Small intestine (tissue), 7 donors: ENCODE results near the gene MESD. TPM values are rescaled to one million over a fixed set of nuclear protein-coding genes. Genes with fewer than 3 reads are reported as not detected.

Experiments
- DNase-seq, 2 donors: peaks; one replicate each; pipeline versions ENCODE4 v3.0.0 to v3.0.0-alpha.2; 2013
- FAIRE-seq: peaks from 2 replicates; lab custom pipeline; 2012; peaks lifted over from hg19 to GRCh38; lab: Jason Lieb, UNC
- H3K27ac ChIP-seq, 3 donors: one replicate each; pipeline ENCODE4 v1.5.1; 2013; ENCODE audit warnings: low read length in 2 of 3, mild to moderate bottlenecking in 2 of 3, control low read depth in 1 of 3, inconsistent platforms in 1 of 3, low read depth in 1 of 3, moderate library complexity in 1 of 3
- H3K27me3 ChIP-seq, 3 donors: one replicate each; pipeline ENCODE4 v1.6.1; 2013; ENCODE audit warnings: low read length in 3 of 3, inconsistent platforms in 1 of 3; ENCODE audit not compliant: control insufficient read depth in 3 of 3, insufficient read depth in 3 of 3
- H3K36me3 ChIP-seq, 3 donors: one replicate each; pipeline ENCODE4 v1.6.1; 2013; ENCODE audit warnings: low read length in 3 of 3, inconsistent platforms in 1 of 3, low read depth in 1 of 3, mild to moderate bottlenecking in 1 of 3, moderate library complexity in 1 of 3; ENCODE audit not compliant: control insufficient read depth in 3 of 3, insufficient read depth in 2 of 3
- H3K4me1 ChIP-seq, 3 donors: one replicate each; pipeline ENCODE4 v1.6.1; 2013; ENCODE audit warnings: low read length in 2 of 3, inconsistent platforms in 1 of 3, low read depth in 1 of 3, mild to moderate bottlenecking in 1 of 3, moderate library complexity in 1 of 3; ENCODE audit not compliant: control insufficient read depth in 3 of 3, insufficient read depth in 2 of 3
- H3K4me3 ChIP-seq, 3 donors: one replicate each; pipeline ENCODE4 v1.5.1; 2013; ENCODE audit warnings: low read length in 3 of 3, control low read depth in 1 of 3, inconsistent platforms in 1 of 3, low read depth in 1 of 3, mild to moderate bottlenecking in 1 of 3, moderate library complexity in 1 of 3
- H3K9me3 ChIP-seq, 2 donors: one replicate each; pipeline ENCODE4 v1.6.1; 2013; ENCODE audit warnings: low read depth in 1 of 2, low read length in 1 of 2; ENCODE audit not compliant: control insufficient read depth in 2 of 2, insufficient read depth in 1 of 2
- WGBS, 3 donors: extraction: QIAGEN DNeasy Blood & Tissue Kit; methylation state at CpG; one replicate each; pipeline ENCODE4 v1.1.7; 2013; 5-methylcytosine and 5-hydroxymethylcytosine counted together
- polyA plus RNA-seq, 4 donors: library from polyadenylated mRNA; stranded (reverse) in 3 of 4; unstranded in 1 of 4; fragments of 200-250 nt in 3 of 4; fragments of 120-200 nt in 1 of 4; gene quantifications; one replicate each; pipeline versions ENCODE4 v1.2.1 to v1.2.3, GENCODE V29; 2013
- donor health status: healthy with polysubstance abuse.
- donor health status: control.
- donor health status: control.
- donor health status: Bipolar disorder and iron deficiency.
- donor health status: healthy.

Gene MESD
- polyA plus RNA-seq, 4 donors: 4.7 to 33.9 (median 13.6) TPM

GRCh38 chr15:80991421-80991820, 1.8 kb upstream of the MESD start:
- Histone ChIP-seq H3K27me3 (no peaks in the 10 kb centered on the region), H3K4me1 (peaks cover 0 to 11% (median 5%) of the 10 kb centered on the region in 3 donors), H3K9me3 (peaks cover 0 to 3% of the 10 kb centered on the region in 2 donors), H3K27ac (no peak overlapping the region), H3K36me3 (no peaks in the 10 kb centered on the region), H3K4me3 (no peak overlapping the region)
- DNase-seq: peak; percentile 17 to 28
- WGBS, 3 donors: 55 to 66% (median 64%) methylated on average over 5 of the region's 5 CpGs
- no peak for FAIRE-seq

- peak overlapping the region in 1 of 3 donors; percentile 32 for H3K27ac ChIP-seq
- peaks cover 0 to 11% (median 5%) of the 10 kb centered on the region in 3 donors for H3K4me1 ChIP-seq
- FAIRE-seq: no peak
- no peak for DNase-seq
- no peak overlapping the region for H3K4me3 ChIP-seq
- no peaks in the 10 kb centered on the region for H3K36me3 ChIP-seq
- 86 to 90% (median 89%) methylated on average over 1 of the region's 1 CpG for WGBS, 3 donors
- no peaks in the 10 kb centered on the region for H3K9me3 ChIP-seq
- no peaks in the 10 kb centered on the region for H3K27me3 ChIP-seq
These were observed 1.3 kb upstream of the MESD start for GRCh38 chr15:80990955-80991354.

GRCh38 chr15:80989081-80989517, 520 bp downstream of the MESD start:
- H3K4me1 ChIP-seq: peaks cover 0 to 11% (median 7%) of the 10 kb centered on the region in 3 donors
- peak overlapping the region; percentile 81 to 97 (median 82) for H3K27ac ChIP-seq
- no peaks in the 10 kb centered on the region for H3K27me3 ChIP-seq
- FAIRE-seq (no peak), DNase-seq (no peak)
- no peaks in the 10 kb centered on the region for H3K9me3 ChIP-seq
- peaks cover 0 to 4% (median 0%) of the 10 kb centered on the region in 3 donors for H3K36me3 ChIP-seq
- peak overlapping the region; percentile 78 to 97 (median 89) for H3K4me3 ChIP-seq
- 0 to 1% (median 1%) methylated on average over 7 of the region's 7 CpGs for WGBS, 3 donors

GRCh38 chr15:80988148-80988796, 1.3 kb downstream of the MESD start:
- 54 to 61% (median 56%) methylated on average over 8 of the region's 8 CpGs for WGBS, 3 donors
- Histone ChIP-seq H3K9me3 (no peaks in the 10 kb centered on the region), H3K27ac (no peak overlapping the region), H3K36me3 (peaks cover 0 to 4% (median 0%) of the 10 kb centered on the region in 3 donors), H3K27me3 (no peaks in the 10 kb centered on the region), H3K4me1 (peaks cover 0 to 11% (median 7%) of the 10 kb centered on the region in 3 donors), H3K4me3 (peak overlapping the region in 2 of 3 donors; percentile 78 to 97)
- no peak for DNase-seq
- no peak for FAIRE-seq

- H3K27ac ChIP-seq: no peak overlapping the region
- H3K4me3 ChIP-seq: no peak overlapping the region
- peaks cover 0 to 8% (median 2%) of the 10 kb centered on the region in 3 donors for H3K36me3 ChIP-seq
- H3K27me3 ChIP-seq: no peaks in the 10 kb centered on the region
- WGBS, 3 donors: 92 to 100% (median 93%) methylated on average over 1 of the region's 1 CpG
- H3K9me3 ChIP-seq: no peaks in the 10 kb centered on the region
- peaks cover 0 to 11% (median 7%) of the 10 kb centered on the region in 3 donors for H3K4me1 ChIP-seq
- FAIRE-seq: no peak
- no peak for DNase-seq
These were observed 3.1 kb downstream of the MESD start for GRCh38 chr15:80986487-80986886.

GRCh38 chr15:80985981-80986380, 3.6 kb downstream of the MESD start:
- Histone ChIP-seq H3K36me3 (peaks cover 0 to 11% (median 2%) of the 10 kb centered on the region in 3 donors), H3K4me1 (peaks cover 0 to 11% (median 7%) of the 10 kb centered on the region in 3 donors), H3K4me3 (no peak overlapping the region), H3K27ac (no peak overlapping the region), H3K9me3 (no peaks in the 10 kb centered on the region), H3K27me3 (no peaks in the 10 kb centered on the region)
- FAIRE-seq (no peak), DNase-seq (no peak)
- 90 to 93% (median 90%) methylated on average over 5 of the region's 5 CpGs for WGBS, 3 donors

GRCh38 chr15:80984856-80985255, 4.8 kb downstream of the MESD start:
- 63 to 79% (median 68%) methylated on average over 9 of the region's 9 CpGs for WGBS, 3 donors
- peaks cover 0 to 11% (median 7%) of the 10 kb centered on the region in 3 donors for H3K4me1 ChIP-seq
- no peaks in the 10 kb centered on the region for H3K27me3 ChIP-seq
- H3K36me3 ChIP-seq: peaks cover 0 to 18% (median 4%) of the 10 kb centered on the region in 3 donors
- no peak overlapping the region for H3K4me3 ChIP-seq
- FAIRE-seq: no peak
- H3K27ac ChIP-seq: peak overlapping the region in 1 of 3 donors; percentile 2
- H3K9me3 ChIP-seq: no peaks in the 10 kb centered on the region
- DNase-seq: peak in 1 of 2 donors; percentile 26

GRCh38 chr15:80982839-80983238, 6.8 kb downstream of the MESD start:
- DNase-seq (no peak), FAIRE-seq (no peak)
- no peak overlapping the region for H3K27ac ChIP-seq
- peaks cover 5 to 28% (median 9%) of the 10 kb centered on the region in 3 donors for H3K36me3 ChIP-seq
- no peaks in the 10 kb centered on the region for H3K9me3 ChIP-seq
- H3K27me3 ChIP-seq: no peaks in the 10 kb centered on the region
- peaks cover 0 to 2% (median 1%) of the 10 kb centered on the region in 3 donors for H3K4me1 ChIP-seq
- H3K4me3 ChIP-seq: no peak overlapping the region
- 83 to 94% (median 93%) methylated on average over 5 of the region's 5 CpGs for WGBS, 3 donors
